ENCODE results near the gene OTOP3.

GRCh38 chr17:74900208-74900607 lies 35.5 kb upstream of the OTOP3 start:
- TF ChIP-seq CTCF (IDR thresholded peaks at IDR 0.05; ENCODE audit: extremely low read depth in 1 of 2, insufficient read depth in 1 of 2, low read depth in 1 of 2, low read length in 2 of 2): no peak
- no peak for TF ChIP-seq EZH2 (IDR thresholded peaks at IDR 0.05; ENCODE audit: borderline replicate concordance, low read depth, low read length, severe bottlenecking)
- TF ChIP-seq JUN (IDR thresholded peaks at IDR 0.05; ENCODE audit: borderline replicate concordance, insufficient read depth, insufficient read length, low read depth): no peak
- no peak for TF ChIP-seq POLR2A (IDR thresholded peaks at IDR 0.05; ENCODE audit: low read depth, low read length)

All from endothelial cell of umbilical vein (primary cell).